HG02870 (cell line): ENCODE data around the gene RALY.
"Not testable (repeated sequence)": the region's sequence is repeated elsewhere in the genome, so short reads cannot be mapped to it uniquely, and the experiment has no call there.

Source experiments
- ATAC-seq: cut with Tn5 transposase; IDR thresholded peaks from one replicate; pipeline ENCODE4 v1.9.1; 2021; ENCODE audit warnings: mild to moderate bottlenecking, moderate library complexity; ENCODE audit not compliant: unreplicated experiment

RALY gene

DNA sequence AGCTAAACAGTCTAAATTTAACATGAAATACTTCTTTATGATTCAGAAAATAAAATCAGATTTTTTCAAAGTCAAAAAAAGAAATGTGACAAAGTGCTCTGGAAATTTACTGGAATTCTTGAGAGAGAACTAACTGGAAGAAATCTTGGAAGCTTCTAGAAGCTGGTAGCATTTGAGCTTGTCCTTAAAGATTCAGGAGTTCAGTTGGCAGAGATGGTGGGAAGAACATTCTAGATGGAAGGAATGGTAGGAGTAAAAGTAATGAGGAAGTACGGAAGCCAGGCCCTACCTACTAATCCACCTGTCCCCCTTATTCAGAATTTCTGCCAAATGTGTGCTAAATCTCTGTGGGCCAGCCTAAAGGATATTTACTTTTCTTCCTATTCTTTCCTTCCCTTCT lies 21.2 kb downstream of the RALY start:
- no peak for ATAC-seq

DNA sequence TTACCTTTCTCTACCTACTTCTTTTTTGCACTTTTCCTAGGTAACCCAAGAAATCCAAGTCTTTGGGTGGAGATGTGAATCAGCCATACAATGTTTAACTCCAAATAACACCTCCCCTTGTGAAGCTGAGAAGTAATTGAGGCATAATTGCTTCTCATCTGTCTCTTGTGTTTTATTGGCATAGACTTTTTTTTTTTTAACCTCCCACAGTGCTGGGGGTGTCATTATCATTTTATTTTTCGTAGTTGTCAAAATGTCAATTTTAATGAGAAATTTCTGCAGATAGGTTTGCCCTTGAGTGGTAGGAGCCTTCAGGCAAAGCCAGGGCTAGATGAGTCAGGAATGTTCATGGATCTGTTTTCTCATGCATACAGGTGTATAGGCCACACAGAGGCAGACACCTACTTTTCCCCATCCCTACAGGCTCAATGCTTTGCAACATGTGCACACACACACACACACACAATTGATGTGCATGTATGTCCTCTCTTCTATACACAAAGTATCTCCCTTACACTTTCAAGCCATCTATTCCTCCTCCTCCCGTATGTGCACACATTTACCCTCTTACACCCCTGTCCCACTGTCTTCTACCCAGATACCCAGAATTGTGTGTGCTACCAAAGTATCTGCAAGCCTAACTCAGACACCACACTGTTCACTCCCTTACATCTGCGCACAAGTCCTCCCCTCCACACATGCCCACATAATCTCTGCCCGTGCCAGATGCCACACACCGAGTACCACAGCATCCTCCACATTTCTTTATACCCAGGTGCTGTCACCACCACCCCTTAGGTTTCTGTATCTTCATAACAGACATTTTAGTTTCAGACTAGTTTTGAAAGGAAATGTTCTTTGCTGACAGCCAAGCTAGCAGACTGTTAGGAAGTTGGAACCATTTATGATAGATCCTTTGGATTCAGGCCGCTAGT lies 22.0 kb downstream of the RALY start:
- no peak for ATAC-seq

DNA sequence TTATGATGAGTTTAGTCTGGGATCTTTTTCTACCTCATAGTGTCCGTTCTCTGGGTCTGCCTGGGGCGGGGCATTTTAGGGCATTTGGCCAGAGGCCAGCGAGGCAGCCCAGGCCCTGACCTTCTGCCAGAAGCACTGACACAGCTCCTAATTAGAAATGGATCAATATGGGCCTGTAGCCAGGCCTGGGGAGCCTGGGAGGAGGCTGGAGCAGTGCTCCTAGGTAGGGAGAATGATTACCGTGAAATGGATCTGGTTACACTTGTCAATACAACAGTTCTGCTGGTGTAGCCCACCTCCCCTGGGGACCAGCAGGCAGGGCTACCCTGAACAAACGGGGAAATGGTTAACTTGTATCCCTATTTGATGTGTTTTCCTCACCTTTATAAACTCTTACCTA lies 23.0 kb downstream of the RALY start:
- no peak for ATAC-seq

DNA sequence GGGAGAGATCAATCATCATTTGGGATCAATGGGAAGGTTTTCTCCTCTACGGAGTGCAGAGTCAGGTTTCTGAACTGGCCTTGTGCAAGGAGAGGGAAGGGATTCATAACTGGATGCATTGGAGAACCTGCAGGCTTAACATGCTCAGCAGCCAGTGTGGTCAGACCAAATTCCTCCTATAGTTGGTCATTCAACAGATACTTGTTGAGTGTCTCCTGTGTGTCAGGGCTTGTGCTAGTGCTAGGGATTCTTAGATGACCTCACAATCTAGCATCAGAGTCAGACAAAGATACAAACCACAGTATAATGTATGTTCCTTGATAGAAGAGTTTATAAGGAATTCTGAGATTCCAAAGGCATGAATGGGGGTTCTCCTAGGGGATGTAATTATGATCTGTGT lies 23.9 kb downstream of the RALY start:
- ATAC-seq, result no peak

DNA sequence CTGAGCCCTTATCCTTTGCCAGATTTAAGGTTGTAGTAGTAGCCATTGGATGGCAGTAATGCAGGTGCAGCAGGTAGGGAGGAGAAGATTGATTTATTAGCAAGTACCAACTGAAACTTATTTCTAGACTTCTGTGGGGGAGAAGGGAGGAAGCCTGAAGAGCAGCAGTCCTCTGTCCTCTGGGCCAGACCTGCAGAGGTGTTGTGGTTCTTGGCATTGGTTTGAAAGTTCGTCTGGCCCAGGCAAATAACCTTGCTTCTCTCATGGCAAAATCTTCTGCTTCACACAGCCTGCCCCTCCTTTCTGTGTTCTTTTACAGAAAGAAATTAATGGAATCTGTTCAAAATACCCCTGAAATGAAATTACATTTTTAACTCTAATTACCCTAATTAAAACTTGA lies 24.5 kb downstream of the RALY start:
- ATAC-seq, result no peak

DNA sequence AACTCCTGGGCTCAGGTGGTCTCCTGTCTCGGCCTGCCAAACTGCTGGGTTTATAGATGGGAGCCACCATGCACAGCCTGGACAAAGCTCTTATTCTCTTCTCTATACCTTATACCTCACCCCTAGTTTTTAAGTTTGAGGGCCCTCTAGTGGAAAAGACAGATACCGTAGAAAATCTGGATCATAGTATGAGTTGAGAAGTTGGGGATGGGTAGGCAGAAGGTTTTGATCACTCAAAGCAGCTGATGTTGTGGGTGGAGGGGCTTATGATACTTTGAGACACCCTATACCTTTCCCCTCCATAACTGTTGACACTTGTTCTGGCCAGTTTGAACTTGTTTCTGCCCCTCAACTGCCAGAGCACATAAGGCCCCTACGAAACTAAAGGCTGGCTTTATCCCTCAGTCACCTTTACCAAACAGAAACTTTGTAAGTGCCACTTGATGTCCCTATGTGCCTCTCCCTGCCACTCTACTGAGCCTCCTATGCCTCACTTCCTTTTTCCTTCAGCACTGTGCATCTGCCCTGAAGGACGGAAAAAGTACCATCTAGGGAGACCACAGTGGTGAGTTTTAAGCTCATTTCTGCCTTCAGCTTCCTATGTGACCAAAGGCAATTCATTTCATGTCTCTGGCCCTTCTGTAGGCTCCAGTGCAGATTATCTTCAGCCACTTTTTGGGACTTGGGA lies 28.6 kb downstream of the RALY start:
- ATAC-seq, result no peak

DNA sequence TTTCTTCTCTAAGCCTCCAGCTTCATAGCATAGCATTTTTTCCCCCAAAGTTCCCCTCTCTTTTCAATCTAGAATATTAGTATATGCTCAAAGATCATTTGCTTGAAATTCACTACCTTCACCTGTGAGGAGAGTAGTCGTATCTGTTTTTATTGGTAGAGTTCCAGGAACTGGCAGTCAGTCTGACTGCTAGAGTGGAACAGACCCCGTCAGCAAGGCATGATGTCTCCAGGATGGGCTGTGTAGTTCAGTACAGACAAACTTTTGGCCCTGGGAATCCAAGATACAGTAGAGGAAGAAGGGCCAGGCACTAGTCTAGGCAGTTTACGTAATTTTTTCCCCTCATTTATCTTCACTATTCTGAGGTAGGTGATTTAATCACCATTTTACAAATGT lies 29.1 kb downstream of the RALY start:
- no peak for ATAC-seq

DNA sequence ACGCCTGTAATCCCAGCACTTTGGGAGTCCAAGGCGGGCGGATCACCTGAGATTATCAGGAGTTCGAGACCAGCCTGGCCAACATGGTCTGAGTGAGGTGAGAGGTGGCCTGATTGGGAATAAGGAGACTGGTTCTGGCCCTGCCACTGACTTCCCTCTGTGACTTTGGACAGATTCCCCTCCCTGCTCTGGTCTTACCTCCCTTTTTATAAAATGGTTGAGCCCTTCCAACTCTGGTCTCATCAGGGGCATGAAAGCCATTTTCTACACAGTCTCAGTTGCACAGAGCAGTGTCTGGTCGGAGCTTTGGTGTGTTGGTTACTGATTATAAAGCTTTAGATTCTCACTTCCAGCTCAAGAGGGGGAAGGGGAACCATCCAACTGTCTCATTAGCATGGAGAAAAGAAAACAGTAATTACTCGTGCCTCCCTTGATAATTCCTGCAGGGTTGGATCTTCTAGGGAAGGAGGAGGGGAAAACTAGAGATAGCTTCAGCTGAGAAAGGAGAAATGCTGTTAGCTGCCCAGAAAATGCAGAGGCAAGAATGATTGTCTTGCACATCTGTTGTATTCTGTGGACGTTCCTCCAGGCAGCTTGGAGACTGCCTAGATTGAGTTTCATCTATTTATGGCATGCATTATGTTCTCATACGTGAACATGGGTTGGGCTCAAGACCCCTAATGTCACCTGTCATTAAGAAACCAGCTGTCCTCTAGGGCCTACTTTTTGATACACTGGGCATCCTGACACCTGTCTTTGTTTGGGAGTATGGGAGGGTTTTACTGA lies 30.4 kb downstream of the RALY start:
- ATAC-seq, result no peak

DNA sequence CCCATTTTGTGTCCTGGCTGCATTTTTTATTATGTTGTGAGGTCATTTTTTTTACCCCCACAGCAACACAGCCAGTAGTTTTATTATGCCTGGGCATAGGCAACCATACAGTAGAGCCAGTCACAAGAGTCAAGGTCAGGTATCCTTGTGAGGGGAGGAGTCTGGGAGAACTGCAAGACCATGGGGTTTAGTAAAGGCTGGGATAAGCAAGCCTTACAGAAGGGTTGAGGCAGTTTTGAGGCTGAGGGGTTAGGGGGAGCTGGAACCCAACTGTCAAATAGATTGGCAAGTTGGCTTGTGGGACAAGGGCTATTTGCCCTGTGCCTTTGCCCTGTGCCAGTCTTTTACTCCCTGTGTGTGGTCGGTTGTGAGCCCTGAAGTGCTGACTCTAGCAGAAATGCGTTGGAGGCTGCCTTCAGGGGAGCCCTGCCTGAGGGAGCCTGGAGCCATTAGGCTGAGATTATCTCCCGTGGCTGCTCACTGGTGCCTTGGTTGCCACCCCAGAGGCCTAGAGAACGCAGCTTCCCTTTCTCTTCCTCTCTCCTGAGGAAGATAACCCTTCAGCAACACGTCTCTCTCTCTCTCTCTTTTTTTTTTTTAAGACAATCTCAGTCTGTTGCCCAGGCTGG lies 31.1 kb downstream of the RALY start:
- no peak for ATAC-seq

DNA sequence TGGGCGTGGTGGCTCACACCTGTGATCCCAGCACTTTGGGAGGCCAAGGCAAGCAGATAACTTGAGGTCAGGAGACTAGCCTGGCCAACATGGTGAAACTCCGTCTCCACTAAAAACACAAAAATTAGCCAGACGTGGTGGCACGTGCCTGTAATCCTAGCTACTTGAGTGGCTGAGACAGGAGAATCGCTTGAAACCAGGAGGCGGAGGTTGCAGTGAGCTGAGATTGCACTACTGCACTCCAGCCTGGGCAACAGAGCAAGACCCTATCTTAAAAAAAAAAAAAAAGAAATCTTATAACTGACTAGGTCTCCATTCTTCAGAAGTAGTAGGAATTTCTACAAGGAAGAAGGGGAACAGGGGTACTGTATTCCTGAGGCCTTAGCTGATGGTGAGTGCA lies 34.3 kb downstream of the RALY start:
- not testable (repeated sequence) for ATAC-seq

DNA sequence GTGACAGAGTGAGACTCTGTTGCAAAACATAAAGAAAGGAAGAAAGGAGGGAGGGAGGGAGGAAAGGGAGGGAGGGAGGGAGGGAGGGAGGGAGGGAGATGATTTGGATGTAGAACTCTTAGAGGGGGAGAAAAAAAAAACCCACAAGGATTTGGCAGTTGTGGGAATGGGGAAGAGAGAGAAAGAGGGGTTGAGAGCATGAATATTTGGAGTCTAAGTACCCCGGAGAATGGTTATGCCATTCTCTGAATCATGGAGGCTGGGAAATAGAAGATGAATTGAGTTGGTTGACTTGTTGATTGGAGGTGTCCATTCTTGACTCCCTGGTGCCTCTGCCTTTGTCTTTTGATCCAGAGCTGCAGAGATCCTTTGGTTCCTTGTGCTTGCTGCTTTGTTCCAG lies 35.7 kb downstream of the RALY start:
- ATAC-seq, result no peak

DNA sequence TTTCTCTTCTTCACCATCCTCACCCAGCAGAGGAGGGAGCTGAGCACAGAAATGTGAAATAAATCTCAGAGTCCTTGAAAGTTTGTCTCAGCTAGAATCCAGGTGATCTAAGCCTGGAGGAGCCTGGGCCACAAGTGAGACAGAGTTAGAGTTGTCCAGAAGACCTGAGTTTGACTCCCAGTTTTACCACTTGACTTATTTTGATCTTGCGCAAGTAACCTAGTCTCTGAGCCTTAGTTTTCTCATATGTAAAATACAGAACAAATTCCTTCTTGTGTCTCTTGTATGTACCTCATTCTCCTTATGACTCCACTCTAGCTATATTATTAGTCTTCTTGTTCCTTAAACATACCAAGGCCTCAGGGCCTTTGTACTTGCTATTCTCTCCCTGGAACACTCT lies 36.7 kb downstream of the RALY start:
- no peak for ATAC-seq

DNA sequence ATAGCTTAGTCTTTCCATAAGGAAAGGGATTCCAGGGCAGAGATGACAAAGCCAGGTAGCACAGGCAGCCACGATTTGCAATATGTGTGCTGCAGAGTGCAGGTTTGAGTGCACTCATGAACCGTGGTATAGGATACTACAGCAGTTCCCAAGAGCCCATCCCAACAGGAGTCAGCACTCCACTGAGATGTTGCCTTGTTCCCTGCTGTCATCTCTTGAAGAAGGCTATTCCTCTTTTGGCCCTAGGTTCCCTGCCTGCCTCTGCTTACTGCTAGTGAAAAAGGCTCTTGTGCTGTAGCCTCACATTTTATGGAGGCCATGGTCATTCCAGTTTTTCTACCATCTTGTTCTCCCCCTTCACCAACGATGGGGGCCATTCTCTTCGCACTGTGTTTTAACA lies 40.2 kb downstream of the RALY start:
- ATAC-seq, result no peak

DNA sequence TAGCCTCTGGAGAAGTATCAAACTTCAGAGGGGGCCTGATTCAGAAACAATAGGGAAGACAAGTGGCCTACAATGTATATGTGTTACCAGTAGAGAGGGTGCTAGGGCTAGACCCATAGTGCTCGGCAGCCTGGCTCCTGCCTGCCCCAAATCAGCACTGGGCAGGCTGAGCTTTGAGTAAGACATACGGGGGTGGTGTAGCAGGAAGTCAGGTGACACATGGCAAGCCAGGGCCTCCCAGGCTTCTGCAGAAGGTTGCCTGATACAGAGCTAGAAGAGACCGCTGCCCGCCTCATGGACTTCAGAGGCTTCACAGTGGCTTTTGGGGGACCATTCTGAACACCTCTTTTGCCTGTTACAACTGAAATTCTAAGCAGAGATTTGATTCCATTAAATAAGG lies 43.4 kb downstream of the RALY start:
- ATAC-seq, result no peak

DNA sequence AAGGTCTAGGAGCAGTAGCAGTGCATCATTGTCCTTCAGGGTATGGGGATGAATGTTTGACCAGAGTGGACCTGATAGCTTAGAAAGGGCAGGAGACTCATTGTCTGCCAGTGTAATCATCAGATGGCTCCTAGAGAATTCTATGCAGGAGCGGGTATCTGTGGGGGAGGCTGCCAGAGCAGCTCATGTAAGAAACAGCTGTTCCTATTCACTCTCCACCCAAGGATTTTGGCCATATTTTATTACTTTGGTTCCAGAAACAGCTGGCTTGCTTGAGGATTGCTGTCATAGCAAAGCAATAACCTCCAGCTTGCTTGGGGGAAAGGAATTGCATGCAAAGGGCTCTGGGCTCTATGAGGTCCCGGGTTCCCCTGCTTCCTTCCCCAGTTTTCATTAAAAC lies 44.1 kb downstream of the RALY start:
- ATAC-seq, result no peak

DNA sequence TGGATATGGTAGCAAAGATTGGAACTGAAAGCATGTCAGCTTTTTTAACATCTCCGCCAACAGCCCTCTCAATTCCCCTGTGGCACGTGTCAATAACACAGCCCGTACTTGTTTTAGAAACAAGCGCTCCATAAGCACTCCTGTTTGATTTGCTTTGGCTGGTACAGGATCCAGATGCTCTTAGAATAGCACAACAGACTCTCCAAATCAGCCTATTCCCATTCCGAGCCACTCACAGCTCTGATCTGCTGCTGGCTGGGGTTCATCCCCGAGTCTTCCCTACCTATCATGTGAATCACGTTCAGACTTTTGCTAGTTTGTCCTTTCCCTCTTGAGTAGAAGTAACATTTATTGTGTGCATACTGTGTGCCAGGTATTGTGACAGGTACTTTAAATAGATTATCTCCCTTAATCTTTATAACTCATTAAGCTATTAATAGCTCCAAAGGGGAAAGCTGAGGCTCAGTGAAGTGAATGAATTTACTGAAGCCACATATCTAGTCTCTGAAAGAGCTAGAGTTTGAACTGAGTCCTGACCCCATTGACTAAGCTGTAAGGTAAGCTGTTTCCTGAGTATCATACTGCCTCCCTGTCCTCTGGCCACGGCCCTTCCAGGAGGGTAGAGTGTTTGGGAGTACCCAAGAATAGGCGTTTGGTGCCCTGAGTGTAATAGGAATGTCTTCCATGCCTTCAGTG lies 46.7 kb downstream of the RALY start:
- ATAC-seq, result no peak

DNA sequence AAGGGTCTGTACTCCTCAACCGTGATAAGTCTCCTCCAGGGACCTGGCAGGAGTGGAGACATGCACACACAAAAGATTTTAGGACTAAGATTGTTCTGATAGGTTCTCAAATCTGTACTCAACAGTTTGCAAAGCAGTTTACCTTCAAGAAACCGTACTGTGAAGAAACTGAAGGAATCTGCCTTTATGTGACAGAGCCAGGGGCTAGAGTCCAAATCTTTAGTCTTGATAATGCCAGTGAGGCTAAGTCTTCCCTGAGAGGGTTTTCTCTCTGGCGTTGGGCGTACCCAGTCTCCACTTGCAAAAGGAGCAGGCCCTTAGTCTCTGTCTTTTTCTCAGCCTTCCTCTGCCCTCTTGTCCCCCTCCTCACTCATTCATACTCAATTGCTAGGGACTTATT lies 47.5 kb downstream of the RALY start:
- ATAC-seq, result no peak

DNA sequence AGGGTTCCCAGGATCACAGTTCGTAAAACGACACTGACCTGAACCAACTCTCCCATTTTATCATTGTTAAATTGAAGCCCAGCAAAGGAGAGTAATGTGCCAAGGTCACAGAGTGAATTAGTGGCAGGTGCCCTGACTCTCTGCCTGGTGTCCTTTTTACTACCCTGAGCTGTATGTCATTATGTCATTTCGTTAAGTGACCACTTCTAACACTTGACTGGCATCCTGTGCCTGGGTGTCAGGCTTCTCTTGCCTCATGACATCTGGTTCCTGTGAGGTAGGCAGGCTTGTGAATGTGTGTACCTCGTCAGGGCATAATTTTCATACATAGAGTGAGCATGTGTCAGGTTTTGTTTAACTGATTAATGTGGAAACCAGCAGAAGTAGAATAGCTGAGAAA lies 48.6 kb downstream of the RALY start:
- ATAC-seq, result no peak

DNA sequence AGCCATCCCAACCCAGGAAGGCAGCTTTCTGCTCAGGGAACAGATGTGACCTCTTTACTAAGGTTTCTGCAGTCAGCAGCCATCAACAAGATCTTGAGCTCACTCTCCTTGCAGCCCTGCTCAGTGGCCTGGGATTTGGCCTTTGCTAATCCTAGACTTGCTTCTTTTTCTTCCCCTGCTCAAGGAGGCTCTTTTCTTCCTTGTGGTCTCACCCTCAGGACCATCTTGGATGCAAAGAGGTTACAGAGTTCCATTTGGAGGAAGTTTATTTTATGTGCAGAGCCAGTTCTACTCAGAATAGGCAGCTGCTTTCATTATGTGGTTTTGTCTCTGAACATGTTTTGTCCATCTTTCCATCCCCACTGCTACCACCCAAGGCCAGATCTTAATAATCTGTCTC lies 49.3 kb downstream of the RALY start:
- no peak for ATAC-seq

DNA sequence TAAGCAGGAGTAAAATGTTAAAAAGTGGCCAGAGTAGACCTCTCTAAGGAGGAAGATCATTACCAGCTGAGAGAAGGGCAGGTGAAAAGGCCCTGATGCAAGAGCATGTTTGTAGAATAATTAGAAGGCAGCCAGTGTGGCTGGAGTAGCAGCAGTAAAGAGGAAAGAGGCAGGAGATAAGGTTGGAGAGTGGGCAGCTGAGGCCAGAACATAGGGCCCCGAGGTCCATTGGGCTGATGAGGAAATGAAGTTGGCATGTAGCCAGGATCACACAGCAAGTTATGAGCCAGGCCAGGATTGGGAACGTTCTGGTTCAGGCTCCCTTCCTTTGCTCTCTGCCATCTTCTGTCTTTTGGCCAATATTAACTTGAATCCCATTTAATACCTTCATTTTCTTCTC lies 51.6 kb downstream of the RALY start:
- ATAC-seq, result no peak
